Adipocyte (in vitro differentiated cells): Measurements from ENCODE around the gene GOLGA8S.
"Not testable (repeated sequence)": the region's sequence is repeated elsewhere in the genome, so short reads cannot be mapped to it uniquely, and the experiment has no call there.

Experiments
- DNase-seq: peaks from one replicate; pipeline ENCODE4 v3.0.0-alpha.2; 2015; ENCODE audit warnings: low read depth
- H3K27me3 ChIP-seq: replicated peaks from 2 replicates; pipeline ENCODE4 v1.7.0; 2013; ENCODE audit warnings: mild to moderate bottlenecking, low read length, moderate library complexity; ENCODE audit not compliant: control insufficient read depth, insufficient read depth
- H3K36me3 ChIP-seq: 2 replicates; pipeline ENCODE4 v1.7.0; 2013; ENCODE audit warnings: low read length, mild to moderate bottlenecking, moderate library complexity; ENCODE audit not compliant: control insufficient read depth, insufficient read depth, severe bottlenecking
- H3K4me1 ChIP-seq: 2 replicates; pipeline ENCODE4 v1.7.0; 2013; ENCODE audit warnings: mild to moderate bottlenecking, low read length, moderate library complexity; ENCODE audit not compliant: control insufficient read depth, insufficient read depth
- H3K4me3 ChIP-seq: 2 replicates; pipeline ENCODE4 v1.7.0; 2013; ENCODE audit warnings: mild to moderate bottlenecking, low read length, moderate library complexity
- H3K9ac ChIP-seq: 2 replicates; pipeline ENCODE4 v1.7.0; 2013; ENCODE audit warnings: mild to moderate bottlenecking, low read length, moderate library complexity
- H3K9me3 ChIP-seq: 2 replicates; pipeline ENCODE4 v1.7.0; 2013; ENCODE audit warnings: mild to moderate bottlenecking, low read length, moderate library complexity; ENCODE audit not compliant: control insufficient read depth

Gene GOLGA8S

GRCh38 chr15:23354448-23354847 is at the start of gene GOLGA8S:
Gene GOLGA8S, plus strand, starts transcription at chr15:23354748. Its CDS starts 62 bp downstream, at chr15:23354810.
- H3K4me1 ChIP-seq, H3K9me3 ChIP-seq, H3K36me3 ChIP-seq, DNase-seq, H3K9ac ChIP-seq, H3K4me3 ChIP-seq, H3K27me3 ChIP-seq: not testable (repeated sequence)

GRCh38 chr15:23304805-23305204 is 49.7 kb upstream of the GOLGA8S start:
- H3K9me3 ChIP-seq, H3K4me1 ChIP-seq, H3K27me3 ChIP-seq, DNase-seq: not testable (repeated sequence)
- Histone ChIP-seq H3K36me3 (peaks cover 13% of the 10 kb centered on the region), H3K9ac (peak overlapping the region; percentile 85), H3K4me3 (peak overlapping the region; percentile 84)

GRCh38 chr15:23305921-23306320 is 48.6 kb upstream of the GOLGA8S start:
- not testable (repeated sequence) for DNase-seq, H3K9ac ChIP-seq, H3K27me3 ChIP-seq, H3K9me3 ChIP-seq, H3K4me3 ChIP-seq, H3K4me1 ChIP-seq
- peaks cover 24% of the 10 kb centered on the region for H3K36me3 ChIP-seq

- H3K4me1 ChIP-seq, H3K4me3 ChIP-seq, H3K9ac ChIP-seq, H3K9me3 ChIP-seq, H3K27me3 ChIP-seq, DNase-seq: not testable (repeated sequence)
- peaks cover 30% of the 10 kb centered on the region for H3K36me3 ChIP-seq
Observed at GRCh38 chr15:23311233-23311632, 43.3 kb upstream of the GOLGA8S start.

GRCh38 chr15:23334096-23334495 is 20.5 kb upstream of the GOLGA8S start, which contains the start of gene GOLGA6L26:
Gene GOLGA6L26, minus strand, starts transcription at chr15:23334196. Its CDS starts 61 bp downstream, at chr15:23334135.
- H3K9me3 ChIP-seq, DNase-seq, H3K36me3 ChIP-seq, H3K27me3 ChIP-seq, H3K9ac ChIP-seq, H3K4me3 ChIP-seq, H3K4me1 ChIP-seq: not testable (repeated sequence)

- not testable (repeated sequence) for H3K9ac ChIP-seq, H3K4me3 ChIP-seq, H3K9me3 ChIP-seq, H3K27me3 ChIP-seq, H3K4me1 ChIP-seq, DNase-seq, H3K36me3 ChIP-seq
Observed at GRCh38 chr15:23362622-23363021, 8.1 kb downstream of the GOLGA8S start.

- not testable (repeated sequence) for H3K9ac ChIP-seq, DNase-seq, H3K9me3 ChIP-seq, H3K36me3 ChIP-seq, H3K27me3 ChIP-seq, H3K4me3 ChIP-seq, H3K4me1 ChIP-seq
Observed at GRCh38 chr15:23364261-23364660, 9.7 kb downstream of the GOLGA8S start.

GRCh38 chr15:23370578-23370977 is 16.0 kb downstream of the GOLGA8S start:
- no peak overlapping the region for H3K9ac ChIP-seq

GRCh38 chr15:23371134-23371533 is 16.6 kb downstream of the GOLGA8S start:
- H3K27me3 ChIP-seq, DNase-seq, H3K9ac ChIP-seq, H3K9me3 ChIP-seq, H3K36me3 ChIP-seq, H3K4me3 ChIP-seq: not testable (repeated sequence)
- H3K4me1 ChIP-seq: peaks cover 12% of the 10 kb centered on the region

More at GRCh38 chr15:23370578-23370977, 16.0 kb downstream of the GOLGA8S start:
- H3K36me3 ChIP-seq: no peaks in the 10 kb centered on the region
- no peak for DNase-seq
- H3K4me3 ChIP-seq: no peak overlapping the region
- no peaks in the 10 kb centered on the region for H3K9me3 ChIP-seq
- peaks cover 12% of the 10 kb centered on the region for H3K4me1 ChIP-seq
- H3K27me3 ChIP-seq: no peaks in the 10 kb centered on the region

- not testable (repeated sequence) for H3K9me3 ChIP-seq, H3K4me3 ChIP-seq, H3K36me3 ChIP-seq, H3K27me3 ChIP-seq, DNase-seq, H3K9ac ChIP-seq
- peaks cover 12% of the 10 kb centered on the region for H3K4me1 ChIP-seq
Observed at GRCh38 chr15:23371868-23372267, 17.3 kb downstream of the GOLGA8S start.

GRCh38 chr15:23372284-23372683 is 17.7 kb downstream of the GOLGA8S start:
- DNase-seq: peak; percentile 29
- Histone ChIP-seq H3K4me1 (peaks cover 12% of the 10 kb centered on the region), H3K9me3 (no peaks in the 10 kb centered on the region), H3K9ac (no peak overlapping the region), H3K27me3 (no peaks in the 10 kb centered on the region), H3K4me3 (no peak overlapping the region), H3K36me3 (no peaks in the 10 kb centered on the region)

GRCh38 chr15:23372891-23373600 is 18.5 kb downstream of the GOLGA8S start:
- DNase-seq, H3K9ac ChIP-seq, H3K4me3 ChIP-seq, H3K9me3 ChIP-seq, H3K36me3 ChIP-seq, H3K27me3 ChIP-seq: not testable (repeated sequence)
- peaks cover 12% of the 10 kb centered on the region for H3K4me1 ChIP-seq
